ENCODE measurements around the gene LAMC1.

The LAMC1 gene

DNA sequence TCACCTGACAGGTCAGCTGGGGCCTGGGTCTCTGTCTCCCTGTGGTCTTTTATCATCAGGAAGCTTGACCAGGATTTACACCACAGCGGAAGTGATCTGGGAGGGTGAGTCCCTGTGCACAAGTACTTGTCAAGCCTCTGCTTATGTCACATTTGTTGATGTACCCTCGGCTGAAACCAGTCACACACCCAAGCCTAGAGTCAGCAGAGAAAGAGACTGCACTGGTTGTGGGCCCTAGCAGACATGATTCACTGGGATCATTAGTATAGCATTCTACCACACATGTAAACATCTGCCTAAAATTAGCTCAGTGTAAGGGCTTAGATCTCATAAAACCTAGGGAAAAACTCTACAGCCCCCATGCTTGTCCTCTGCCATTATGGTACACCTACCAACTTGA lies 83.5 kb downstream of the LAMC1 start:
- no peak for DNase-seq (ENCODE audit: low spot score)

DNA sequence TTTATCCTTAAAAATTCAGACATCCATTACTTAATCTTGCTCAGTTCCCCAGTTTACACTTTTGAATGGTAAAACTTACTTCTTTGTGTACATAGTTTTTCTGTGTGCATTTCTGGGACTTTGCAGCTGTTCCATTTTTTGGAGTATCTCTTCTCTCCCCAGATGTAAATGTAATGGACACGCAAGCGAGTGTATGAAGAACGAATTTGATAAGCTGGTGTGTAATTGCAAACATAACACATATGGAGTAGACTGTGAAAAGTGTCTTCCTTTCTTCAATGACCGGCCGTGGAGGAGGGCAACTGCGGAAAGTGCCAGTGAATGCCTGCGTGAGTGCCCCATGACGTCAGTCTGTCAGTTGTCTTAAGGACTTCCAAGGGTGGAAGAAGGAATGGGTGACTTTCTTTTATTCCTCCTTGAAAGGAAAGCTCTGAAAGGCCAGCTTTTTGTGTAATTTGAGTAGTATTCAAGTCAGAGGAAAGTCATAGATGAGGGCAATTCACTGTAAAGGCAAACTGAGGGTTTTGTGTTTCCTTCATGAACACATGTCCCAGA lies 87.2 kb downstream of the LAMC1 start:
- DNase-seq (ENCODE audit: low spot score): no peak

DNA sequence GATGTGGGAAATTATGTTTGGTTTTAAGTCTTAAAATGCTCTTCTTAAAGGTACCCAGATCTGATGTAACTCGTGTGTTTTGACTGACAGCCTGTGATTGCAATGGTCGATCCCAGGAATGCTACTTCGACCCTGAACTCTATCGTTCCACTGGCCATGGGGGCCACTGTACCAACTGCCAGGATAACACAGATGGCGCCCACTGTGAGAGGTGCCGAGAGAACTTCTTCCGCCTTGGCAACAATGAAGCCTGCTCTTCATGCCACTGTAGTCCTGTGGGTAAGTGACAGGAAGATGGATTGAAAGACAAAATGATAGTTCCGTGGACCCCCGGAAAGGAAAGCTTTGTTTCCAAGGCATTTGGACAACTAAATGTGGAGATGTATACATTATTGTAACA lies 91.2 kb downstream of the LAMC1 start:
- no peak for DNase-seq (ENCODE audit: low spot score)

DNA sequence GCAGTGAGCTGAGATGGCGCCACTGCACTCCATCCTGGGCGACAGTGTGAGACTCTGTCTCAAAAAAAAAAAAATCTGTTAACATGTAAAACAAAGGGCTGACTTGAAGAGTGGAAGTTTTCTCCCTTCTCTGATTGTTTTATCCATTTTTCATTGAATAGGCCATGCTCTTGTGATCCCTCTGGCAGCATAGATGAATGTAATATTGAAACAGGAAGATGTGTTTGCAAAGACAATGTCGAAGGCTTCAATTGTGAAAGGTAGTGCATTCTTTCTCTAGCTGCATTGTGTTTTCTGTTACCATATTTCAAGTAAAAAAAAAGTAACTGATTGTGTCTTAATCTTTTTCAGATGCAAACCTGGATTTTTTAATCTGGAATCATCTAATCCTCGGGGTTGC lies 93.2 kb downstream of the LAMC1 start:
- DNase-seq (ENCODE audit: low spot score): no peak

DNA sequence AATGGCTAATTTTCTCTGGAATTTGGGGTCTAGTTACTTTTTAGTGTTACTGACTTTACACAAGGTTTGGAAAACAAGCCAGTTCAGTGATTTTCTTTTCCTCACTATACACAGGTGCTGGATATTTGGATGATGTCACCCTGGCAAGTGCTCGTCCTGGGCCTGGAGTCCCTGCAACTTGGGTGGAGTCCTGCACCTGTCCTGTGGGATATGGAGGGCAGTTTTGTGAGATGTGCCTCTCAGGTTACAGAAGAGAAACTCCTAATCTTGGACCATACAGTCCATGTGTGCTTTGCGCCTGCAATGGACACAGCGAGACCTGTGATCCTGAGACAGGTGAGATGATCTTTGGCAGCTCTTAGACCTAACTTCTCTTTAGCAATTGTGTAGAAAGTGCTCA lies 98.4 kb downstream of the LAMC1 start:
- no peak for DNase-seq (ENCODE audit: low spot score)

DNA sequence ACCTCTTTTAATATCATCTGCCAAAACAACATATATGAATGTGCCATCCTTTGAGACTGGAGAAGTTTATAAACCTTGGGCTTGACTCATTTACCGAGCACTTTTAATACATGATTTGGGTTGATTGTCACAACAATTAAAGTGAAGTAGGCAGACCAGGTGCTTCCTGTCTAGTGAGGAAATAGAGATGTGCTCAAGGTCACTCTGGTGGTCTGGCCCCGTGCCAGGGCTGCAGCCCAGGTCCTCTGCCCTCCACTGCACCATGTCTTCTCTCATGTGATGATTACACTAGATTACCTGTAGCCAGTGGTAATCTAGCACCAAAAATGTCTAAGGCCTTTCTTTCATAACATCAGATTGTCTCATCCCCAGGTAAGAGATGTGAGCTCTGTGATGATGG lies 101.0 kb downstream of the LAMC1 start:
- no peak for DNase-seq (ENCODE audit: low spot score)

DNA sequence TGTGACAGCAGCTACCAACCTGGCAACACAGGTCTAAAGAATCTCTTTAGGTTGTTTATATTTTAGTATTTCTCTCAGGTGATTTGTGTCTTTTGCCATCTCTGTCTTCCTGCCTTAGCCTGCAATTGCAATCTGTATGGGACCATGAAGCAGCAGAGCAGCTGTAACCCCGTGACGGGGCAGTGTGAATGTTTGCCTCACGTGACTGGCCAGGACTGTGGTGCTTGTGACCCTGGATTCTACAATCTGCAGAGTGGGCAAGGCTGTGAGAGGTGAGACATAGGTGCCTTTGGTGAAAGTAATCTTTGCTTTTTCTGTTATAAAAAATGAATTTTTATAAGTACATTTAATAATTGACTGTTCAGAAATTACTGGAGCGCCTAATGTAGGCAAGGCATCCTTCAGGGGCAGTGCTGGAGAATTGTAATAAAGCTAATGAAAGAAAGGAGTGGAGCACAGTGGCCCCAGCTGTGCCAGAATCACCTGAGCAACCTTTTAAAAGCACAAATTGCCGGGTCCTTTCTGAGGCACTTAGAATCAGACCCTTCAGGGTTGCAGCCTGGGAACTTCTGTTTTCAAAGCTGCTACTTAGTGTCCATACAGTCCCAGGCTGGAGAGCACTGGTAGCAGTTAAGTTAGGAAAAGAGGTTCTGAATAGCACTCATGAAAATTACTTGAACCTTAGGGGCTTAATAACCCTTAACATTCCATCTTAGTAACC lies 102.2 kb downstream of the LAMC1 start:
- DNase-seq (ENCODE audit: low spot score): no peak

DNA sequence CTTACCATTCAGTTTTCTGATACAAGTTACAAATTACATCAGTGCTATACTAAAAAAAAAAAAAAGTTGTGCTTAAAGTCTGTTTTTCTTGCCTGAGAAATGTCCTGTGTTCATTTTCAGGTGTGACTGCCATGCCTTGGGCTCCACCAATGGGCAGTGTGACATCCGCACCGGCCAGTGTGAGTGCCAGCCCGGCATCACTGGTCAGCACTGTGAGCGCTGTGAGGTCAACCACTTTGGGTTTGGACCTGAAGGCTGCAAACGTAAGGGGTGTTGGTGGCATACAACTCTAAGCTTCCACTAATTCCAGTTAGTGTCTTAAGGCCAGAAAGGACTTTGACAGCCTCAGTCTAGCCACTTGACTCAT lies 102.8 kb downstream of the LAMC1 start:
- DNase-seq (ENCODE audit: low spot score): no peak

DNA sequence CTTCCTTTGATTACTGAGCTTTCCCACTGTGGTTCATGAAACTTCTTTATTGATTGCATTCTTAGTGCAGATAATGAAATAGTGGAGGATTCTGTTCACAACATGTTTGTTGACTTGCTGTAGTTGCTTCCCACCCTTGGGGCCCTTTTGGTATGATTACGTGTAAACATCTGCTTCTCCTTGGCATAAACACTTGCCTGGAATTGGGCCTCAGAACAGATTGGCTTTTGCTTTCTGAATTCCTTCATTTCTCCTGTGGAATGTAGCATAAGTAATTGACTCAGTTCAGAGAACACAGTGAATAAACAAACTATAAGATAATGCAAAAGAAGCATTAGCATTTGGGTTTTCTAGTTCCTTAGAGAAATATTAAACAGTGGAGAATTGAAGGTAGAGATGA lies 103.3 kb downstream of the LAMC1 start:
- no peak for DNase-seq (ENCODE audit: low spot score)

DNA sequence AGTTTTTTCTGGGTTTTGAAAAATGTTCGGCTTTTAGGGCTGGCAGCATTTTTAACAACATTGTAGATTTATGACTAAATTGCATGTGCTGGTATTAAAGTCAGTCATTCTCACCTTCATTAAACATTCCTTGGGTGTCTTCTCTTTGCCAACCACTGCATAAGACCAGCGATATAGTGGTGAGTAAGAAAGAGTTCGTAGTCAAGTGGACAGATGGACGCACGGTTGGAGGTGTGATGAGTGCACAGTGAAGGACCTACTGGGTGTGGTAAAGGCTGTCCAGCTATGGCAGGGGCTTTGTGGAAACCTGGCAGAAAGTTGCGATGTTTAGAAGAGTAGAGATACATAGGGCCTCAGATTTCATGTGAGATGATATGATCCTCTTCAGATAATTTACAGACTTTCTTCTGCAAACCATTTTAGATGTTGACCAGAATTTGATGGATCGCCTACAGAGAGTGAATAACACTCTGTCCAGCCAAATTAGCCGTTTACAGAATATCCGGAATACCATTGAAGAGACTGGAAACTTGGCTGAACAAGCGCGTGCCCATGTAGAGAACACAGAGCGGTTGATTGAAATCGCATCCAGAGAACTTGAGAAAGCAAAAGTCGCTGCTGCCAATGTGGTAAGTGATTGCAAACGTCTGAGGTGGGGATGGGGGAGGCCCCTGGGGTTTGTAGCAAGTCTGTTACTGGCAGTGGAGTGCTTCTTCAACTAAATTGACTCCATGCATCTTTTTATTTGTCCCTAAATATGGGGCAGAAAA lies 106.9 kb downstream of the LAMC1 start:
- DNase-seq (ENCODE audit: low spot score): no peak

DNA sequence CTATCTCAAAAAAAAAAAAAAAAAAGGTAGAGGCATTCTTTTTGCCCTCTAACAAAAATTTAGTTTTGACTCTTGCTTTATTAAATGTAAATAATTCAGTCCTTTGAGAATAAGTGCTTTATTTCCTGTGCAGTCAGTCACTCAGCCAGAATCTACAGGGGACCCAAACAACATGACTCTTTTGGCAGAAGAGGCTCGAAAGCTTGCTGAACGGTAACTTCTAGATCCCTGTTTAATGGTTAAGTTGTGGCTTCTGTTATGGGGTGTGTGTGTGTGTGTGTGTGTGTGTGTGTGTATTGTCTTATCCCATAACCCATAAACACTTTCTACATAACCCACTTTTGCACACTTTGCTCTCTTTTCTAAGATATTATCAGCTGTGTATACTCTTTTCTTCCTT lies 107.9 kb downstream of the LAMC1 start:
- no peak for DNase-seq (ENCODE audit: low spot score)

DNA sequence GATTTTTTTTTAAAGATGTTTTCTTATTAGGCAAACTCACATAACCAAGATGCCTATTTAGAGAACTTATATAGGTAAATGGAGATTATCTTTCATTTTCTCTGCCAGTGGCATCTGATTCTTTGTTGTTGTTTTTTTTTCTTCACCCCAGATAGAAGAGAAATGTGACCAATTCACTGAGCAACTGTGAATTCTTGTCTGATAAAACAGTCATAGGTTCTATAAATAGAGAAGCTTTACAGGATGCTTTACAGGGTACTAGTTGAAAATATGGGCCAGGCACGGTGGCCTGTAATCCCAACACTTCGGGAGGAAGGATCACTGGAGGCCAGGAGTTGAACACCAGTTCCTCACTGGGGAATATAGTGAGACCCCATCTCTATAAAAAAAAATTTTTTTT lies 112.1 kb downstream of the LAMC1 start:
- DNase-seq (ENCODE audit: low spot score): no peak

DNA sequence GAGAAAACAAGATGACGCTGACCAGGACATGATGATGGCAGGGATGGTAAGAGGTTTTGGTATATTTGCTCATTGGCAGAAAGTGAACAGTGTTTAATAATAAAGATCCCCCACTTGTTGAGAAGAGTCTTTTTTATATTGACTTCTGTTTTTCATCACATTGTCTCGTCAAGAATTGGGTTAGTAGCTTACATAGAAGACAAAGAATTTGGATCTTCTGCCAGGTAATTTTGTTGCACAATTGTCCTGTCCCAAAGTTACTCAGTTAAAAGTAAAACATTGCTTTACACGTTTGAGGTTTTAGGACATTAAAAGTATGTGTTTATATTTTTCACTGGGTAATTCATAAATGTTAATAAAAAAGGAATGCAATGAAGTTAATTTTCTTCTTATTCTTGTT lies 114.6 kb downstream of the LAMC1 start:
- no peak for DNase-seq (ENCODE audit: low spot score)

DNA sequence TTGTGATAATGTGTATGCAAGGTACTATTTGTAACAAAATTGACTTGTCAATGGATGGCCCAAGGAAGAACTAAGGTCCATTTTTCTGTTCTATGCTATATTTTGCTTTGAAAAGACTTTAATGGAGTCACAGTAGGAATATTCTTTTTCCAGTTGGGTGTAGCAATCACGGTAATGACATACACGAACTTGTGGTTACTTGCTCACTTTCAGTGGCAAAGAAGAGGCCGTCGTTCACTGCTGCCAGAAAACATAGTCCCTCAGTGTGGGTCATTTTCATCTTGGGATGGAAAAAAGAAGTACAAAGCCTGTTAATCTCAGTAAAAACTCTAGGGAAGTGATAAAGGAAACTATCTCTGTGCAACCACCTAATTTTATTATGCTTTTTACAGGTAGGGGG lies 115.1 kb downstream of the LAMC1 start:
- DNase-seq (ENCODE audit: low spot score): no peak

DNA sequence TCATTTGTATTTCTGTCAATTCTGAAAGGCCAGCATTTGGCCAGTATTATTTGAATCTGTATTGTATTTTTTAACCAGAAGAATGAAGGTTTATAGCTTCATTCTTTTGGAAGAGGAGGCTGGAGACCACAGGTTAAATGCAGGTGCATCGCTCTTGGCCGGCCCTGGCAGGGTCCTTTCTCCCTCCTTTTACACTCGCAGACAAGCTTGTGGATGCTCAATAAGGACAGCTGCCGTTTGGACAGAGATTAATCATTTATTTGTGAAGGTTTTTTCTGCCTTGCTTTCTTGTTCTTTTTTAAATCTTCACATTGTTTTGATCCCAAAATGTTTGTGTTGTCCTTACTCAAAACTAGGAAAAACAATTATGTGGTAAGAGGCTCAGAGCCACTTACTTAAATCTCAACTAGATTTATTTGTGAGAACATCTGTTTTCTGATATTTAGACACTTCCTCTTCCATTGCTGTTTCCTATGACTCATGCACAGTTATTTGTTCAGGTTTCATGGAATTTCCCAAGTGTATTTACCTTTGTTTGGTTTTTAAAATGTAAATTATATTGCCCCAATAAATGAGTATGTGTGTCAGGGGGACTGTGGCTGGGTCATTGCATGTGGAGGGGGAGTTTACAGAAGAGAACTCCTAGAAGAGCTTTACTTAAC lies 116.2 kb downstream of the LAMC1 start:
- DNase-seq (ENCODE audit: low spot score): no peak

DNA sequence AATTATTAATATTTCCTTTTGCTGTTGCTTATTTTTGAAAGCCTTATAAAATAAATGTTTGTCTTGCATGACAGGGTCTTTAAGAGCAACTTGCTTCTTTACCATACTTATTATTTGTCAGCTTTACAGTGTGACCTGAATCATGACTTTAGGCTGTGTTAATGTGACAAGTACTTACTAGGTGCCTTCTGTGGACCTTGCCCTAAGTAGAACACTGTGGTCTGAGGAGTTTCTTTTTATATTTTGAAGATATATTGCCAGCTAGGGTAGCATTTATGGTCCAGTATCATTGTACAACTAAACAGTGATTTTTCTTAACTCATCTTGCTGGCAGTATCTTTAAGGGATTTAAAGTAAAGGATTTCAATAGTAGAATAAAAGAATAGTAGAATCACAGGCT lies 117.4 kb downstream of the LAMC1 start:
- no peak for DNase-seq (ENCODE audit: low spot score)

DNA sequence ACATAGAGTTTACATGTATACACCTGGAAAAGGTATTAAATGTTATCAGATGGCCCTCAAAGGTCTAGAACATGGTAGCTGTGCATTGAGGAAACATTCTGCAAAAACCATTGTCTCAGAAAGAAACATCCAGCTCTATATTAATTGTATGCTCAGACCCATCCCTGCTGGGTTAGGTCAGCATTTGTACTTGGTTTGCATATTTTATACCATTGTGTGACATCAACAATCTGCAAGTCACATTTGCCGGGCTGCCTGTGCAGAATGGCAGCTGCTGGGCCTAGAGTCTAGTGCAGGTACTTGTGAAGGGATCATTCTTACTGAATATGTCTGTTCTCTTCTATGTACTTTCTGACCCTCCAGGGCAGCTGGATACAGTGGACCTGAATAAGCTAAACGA lies 119.0 kb downstream of the LAMC1 start:
- no peak for DNase-seq (ENCODE audit: low spot score)

DNA sequence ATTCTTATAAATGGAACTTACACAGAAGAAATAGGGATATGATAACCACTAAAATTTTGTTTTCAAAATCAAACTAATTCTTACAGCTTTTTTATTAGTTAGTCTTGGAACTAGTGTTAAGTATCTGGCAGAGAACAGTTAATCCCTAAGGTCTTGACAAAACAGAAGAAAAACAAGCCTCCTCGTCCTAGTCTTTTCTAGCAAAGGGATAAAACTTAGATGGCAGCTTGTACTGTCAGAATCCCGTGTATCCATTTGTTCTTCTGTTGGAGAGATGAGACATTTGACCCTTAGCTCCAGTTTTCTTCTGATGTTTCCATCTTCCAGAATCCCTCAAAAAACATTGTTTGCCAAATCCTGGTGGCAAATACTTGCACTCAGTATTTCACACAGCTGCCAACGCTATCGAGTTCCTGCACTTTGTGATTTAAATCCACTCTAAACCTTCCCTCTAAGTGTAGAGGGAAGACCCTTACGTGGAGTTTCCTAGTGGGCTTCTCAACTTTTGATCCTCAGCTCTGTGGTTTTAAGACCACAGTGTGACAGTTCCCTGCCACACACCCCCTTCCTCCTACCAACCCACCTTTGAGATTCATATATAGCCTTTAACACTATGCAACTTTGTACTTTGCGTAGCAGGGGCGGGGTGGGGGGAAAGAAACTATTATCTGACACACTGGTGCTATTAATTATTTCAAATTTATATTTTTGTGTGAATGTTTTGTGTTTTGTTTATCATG lies 120.5 kb downstream of the LAMC1 start:
- DNase-seq (ENCODE audit: low spot score): no peak

DNA sequence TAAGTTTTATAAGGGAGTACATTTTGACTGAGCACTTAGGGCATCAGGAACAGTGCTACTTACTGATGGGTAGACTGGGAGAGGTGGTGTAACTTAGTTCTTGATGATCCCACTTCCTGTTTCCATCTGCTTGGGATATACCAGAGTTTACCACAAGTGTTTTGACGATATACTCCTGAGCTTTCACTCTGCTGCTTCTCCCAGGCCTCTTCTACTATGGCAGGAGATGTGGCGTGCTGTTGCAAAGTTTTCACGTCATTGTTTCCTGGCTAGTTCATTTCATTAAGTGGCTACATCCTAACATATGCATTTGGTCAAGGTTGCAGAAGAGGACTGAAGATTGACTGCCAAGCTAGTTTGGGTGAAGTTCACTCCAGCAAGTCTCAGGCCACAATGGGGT lies 121.5 kb downstream of the LAMC1 start:
- no peak for DNase-seq (ENCODE audit: low spot score)

DNA sequence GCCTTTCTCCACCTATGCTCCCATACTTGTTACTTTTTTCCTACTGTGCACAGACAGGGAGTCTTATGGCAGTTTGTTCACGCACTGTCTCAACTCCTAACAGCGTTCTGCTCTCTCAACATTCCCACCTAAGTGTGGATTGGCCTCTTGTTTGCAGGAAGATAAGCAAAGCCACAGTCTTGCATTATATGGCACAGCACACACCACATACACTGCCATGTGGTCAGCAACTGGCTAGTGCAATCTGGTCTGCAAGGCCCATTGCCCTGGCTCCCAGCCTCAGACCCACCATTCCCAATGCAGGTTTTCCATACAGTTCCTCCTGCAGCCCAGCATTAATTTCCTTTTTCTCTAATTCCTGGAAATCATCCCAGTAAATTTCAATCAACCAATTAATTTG lies 124.5 kb downstream of the LAMC1 start:
- DNase-seq (ENCODE audit: low spot score): no peak

DNA sequence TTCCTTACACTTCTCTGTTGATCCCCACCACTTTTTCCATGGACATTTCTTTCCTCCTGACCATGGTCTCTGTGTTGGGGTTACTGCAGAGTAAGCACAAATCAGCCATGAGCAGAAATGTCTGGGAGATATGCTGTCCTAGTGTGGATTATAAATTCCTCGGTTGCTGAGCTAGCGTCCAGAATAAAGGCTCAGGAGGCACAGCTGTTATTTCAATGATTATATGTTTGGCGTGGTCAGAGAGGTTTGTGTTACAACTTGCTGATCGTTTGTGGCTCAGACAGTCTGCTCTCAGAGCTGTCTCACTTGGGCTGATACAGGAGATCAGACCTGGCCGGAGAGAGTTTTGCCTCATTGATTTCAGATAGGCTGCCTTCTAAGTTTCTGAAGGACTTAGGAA lies 125.4 kb downstream of the LAMC1 start:
- no peak for DNase-seq (ENCODE audit: low spot score)

DNA sequence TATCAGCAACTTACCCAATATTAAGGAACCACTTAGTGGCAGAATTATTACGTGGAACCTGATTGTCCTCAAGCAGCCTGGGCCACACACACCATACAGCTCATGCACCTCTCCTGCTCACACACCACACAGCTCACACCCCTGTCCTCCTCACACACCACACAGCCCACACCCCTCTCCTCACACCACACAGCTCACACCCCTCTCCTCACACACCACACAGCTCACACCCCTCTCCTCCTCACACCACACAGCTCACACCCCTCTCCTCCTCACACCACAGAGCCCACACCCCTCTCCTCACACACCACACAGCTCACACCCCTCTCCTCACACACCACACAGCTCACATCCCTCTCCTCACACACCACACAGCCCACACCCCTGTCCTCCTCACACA lies 126.1 kb downstream of the LAMC1 start:
- DNase-seq (ENCODE audit: low spot score): no peak
